ENCODE data around the gene CDC34. TPM values are rescaled to one million over a fixed set of nuclear protein-coding genes. Genes with fewer than 3 reads are reported as not detected.

CDC34 gene
- total RNA-seq, 1 experiment from 2014 or later, result 112 TPM

DNA sequence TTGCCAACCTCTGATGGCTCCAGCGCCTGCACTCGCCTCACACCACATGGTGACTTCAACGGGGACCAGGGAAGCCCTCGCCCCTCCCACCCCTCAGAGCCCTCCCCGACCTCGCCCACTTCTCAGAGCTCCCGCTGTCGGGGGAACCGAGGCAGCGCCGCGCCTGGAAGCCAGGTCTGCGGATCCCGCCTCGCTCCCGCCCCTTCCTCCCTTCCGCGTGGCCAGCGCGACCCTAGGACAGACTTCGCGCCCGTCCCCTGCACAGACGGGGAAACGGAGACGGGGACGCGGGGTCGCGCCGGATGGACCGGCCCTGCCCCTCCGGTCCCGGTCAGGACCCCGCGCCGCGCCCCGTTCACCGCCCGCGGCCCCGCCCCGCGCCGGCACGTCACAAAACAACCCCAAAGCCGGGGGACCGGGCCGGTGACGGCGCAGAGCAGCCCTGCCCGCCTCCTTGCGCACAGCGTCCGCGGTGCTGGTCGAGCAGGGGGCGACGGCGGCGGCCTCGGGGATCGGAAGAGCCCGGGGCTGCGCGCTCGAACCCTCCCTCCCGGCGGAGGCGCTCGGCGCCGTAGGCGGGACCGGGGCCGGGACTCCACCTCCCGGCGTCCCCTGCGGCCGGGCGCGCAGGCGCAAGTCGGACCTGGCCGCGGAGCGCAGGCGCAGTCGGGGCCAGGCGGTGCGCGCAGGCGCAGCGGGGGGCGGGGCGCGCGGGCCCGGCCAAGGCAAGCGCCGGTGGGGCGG, 379 bp upstream of the CDC34 start:
- Histone ChIP-seq H2AFZ (ENCODE audit: low read length) (no peak overlapping the region), H3K23me2 (ENCODE audit: insufficient read length, low read depth, low read length, poor library complexity, severe bottlenecking) (peaks cover 6% of the 10 kb centered on the region), H3K14ac (ENCODE audit: insufficient read depth, low read length) (0 out of 2 replicates have a peak overlapping the region, but pooled peaks have one; percentile 4), H2BK5ac (ENCODE audit: insufficient read length, low read length) (no peak overlapping the region), H3K4me1 (ENCODE audit: insufficient read depth, low read length) (no peaks in the 10 kb centered on the region), H2BK20ac (ENCODE audit: low read depth, low read length, poor library complexity, severe bottlenecking) (no peak overlapping the region), H2AK5ac (ENCODE audit: insufficient read length, low read length) (no peak overlapping the region), H4K8ac (replicated peaks; ENCODE audit: insufficient read length, low read depth, low read length) (no peak overlapping the region), H3K9me3 (ENCODE audit: control insufficient read depth, low read depth, low read length) (no peaks in the 10 kb centered on the region), H2BK15ac (ENCODE audit: low read depth, low read length) (no peak overlapping the region), H3K9ac (ENCODE audit: extremely low read depth, insufficient read length, low read length) (no peak overlapping the region), H3K56ac (ENCODE audit: insufficient read length, low read depth, low read length) (no peak overlapping the region), H4K91ac (ENCODE audit: insufficient read length, low read depth, low read length) (no peak overlapping the region), H3T11ph (ENCODE audit: low read length) (no peak overlapping the region), H3K18ac (ENCODE audit: insufficient read length, low read depth, low read length) (no peak overlapping the region), H4K5ac (ENCODE audit: insufficient read length, low read depth, low read length) (no peak overlapping the region), H3K4me2 (ENCODE audit: insufficient read depth, insufficient read length, low read length) (peak overlapping the region; percentile 19), H3K4ac (ENCODE audit: low read depth, low read length) (no peak overlapping the region), H3K79me2 (ENCODE audit: insufficient read depth, low read length) (peaks cover 13% of the 10 kb centered on the region; the same call in 1 of the 2 replicates), H2BK12ac (ENCODE audit: insufficient read length, low read depth, low read length) (no peak overlapping the region), H4K20me1 (ENCODE audit: control insufficient read depth, insufficient read depth, insufficient read length) (peaks cover 4% of the 10 kb centered on the region), H3K27ac (ENCODE audit: insufficient read length, low read depth, low read length) (no peak overlapping the region), H3K79me1 (ENCODE audit: insufficient read depth, low read depth, low read length, poor library complexity, severe bottlenecking) (peaks cover 8% of the 10 kb centered on the region), H3K27me3 (ENCODE audit: insufficient read depth, low read length) (no peaks in the 10 kb centered on the region), H2BK120ac (ENCODE audit: low read depth, low read length, poor library complexity, severe bottlenecking) (no peak overlapping the region), H3K23ac (ENCODE audit: insufficient read length, low read depth, low read length) (no peak overlapping the region)
- DNase-seq, result peak; percentile 89
- TF ChIP-seq, protein P1, sequence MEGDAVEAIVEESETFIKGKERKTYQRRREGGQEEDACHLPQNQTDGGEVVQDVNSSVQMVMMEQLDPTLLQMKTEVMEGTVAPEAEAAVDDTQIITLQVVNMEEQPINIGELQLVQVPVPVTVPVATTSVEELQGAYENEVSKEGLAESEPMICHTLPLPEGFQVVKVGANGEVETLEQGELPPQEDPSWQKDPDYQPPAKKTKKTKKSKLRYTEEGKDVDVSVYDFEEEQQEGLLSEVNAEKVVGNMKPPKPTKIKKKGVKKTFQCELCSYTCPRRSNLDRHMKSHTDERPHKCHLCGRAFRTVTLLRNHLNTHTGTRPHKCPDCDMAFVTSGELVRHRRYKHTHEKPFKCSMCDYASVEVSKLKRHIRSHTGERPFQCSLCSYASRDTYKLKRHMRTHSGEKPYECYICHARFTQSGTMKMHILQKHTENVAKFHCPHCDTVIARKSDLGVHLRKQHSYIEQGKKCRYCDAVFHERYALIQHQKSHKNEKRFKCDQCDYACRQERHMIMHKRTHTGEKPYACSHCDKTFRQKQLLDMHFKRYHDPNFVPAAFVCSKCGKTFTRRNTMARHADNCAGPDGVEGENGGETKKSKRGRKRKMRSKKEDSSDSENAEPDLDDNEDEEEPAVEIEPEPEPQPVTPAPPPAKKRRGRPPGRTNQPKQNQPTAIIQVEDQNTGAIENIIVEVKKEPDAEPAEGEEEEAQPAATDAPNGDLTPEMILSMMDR (conservative IDR thresholded peaks at IDR 0.05), result no peak
- 0 out of 5 replicates have a peak, but pooled peaks cover 0 to 2% of the 10 kb centered on the region in 2 experiments for H3K9me3 Mint-ChIP-seq
- H3K36me3 Mint-ChIP-seq (ENCODE audit: insufficient read depth in 1 of 3, low read depth in 3 of 3), result peaks cover 2 to 5% (median 3%) of the 10 kb centered on the region in 3 experiments; a peak in 6 of 7 replicates
- peaks cover 5 to 25% of the 10 kb centered on the region in 2 experiments for H3K4me1 Mint-ChIP-seq
- no CpG with 5 or more reads among the region's 103 CpGs for WGBS (ENCODE audit: extremely low coverage, insufficient read length, low lambda C conversion rate)
- H3K27ac Mint-ChIP-seq, result peak overlapping the region in 2 of 3 experiments; percentile 72 to 83; a peak in 2 of 7 replicates
- peak overlapping the region; percentile 80 to 87 for H3K4me3 Mint-ChIP-seq
- peaks cover 9% of the 10 kb centered on the region for H3K27me3 Mint-ChIP-seq (ENCODE audit: low read depth)

Data from H9 (cell line).